Measurements from ENCODE around the gene BTBD2.

Gene BTBD2

DNA sequence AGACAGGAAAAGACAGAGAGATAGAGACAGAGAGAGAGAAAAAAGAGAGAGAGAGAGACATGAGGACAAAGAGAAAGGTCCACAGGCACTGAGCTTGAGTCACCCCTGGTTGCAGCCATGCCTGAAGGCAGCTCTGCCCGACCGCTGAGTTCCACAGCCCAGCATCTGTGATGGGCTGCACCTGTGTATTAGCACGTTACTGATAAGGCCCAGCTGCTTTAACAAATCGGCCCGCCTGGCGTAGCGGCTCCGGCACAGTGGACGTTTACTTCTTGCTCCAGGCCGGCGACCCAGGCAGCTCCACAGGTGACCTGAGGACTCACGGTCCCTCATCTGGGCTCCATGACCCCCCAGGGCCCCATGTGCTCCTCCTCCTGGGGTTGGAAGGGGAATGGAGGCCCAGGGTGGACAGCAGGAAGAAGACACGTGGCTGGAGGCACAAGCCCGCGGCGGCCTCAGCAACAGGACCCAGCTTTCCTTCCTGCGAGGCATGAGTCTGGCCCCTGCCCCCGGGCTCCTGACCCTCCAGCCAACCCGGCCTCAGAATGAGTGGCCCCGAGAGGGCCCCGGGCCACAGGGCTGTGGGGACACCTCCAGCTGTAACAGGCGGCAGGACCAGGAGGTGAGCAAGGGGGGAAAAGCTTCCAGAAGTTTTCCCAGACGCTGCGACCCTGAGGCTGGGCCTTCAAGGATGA, 78.5 kb downstream of the BTBD2 start:
- no peak for DNase-seq

DNA sequence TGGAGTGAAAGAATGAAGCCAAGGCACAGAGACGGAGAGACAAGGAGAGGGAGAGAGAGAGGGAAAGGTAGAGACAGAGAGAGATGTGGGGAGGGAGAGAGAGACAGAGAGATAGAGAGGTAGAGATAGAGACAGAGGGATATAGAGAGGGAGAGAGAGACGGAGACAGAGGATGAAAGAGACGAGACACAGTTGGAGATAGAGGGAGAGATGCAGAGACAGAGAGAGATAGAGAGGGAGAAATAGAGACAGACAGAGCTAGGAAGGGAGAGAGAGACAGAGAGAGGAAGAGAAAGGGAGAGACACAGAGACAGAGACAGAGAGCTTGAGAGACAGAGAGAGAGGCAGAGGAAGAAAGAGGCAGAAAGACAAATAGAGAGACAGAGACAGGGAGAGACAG, 79.1 kb downstream of the BTBD2 start:
- DNase-seq: no peak

DNA sequence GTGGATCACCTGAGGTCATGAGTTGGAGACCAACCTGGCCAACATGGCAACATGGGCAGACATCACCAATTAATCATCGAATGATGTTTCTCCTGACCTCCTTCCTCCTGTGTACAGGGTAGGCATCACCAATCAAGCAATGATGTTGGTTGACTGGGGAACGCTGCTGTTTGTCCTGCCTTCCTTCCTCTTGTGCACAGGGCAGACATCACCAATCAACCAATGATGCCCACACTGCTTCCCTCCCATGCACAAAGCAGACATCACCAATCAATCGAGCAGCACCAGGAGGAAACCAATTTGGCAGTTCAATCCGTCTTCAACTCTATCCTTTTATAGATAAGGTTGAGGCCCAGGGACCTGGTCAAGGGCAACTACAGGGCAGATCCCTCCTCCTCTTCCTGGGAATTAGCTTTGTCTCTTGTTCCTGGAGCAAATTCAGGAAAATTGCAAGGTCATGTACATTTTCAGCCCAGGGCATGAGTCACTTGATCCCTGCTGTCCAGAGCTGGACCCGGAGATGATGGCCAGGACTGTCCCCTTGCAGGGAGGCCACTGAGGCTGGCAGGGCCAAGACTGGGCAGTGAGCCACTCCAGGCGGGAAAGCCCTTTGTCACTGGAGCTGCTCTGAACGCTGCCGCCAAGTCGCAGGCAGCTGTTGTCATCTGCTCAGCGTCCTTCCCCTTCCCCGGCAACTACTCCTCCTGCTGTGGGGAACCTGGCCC, 79.9 kb downstream of the BTBD2 start:
- no peak for DNase-seq
